IMR-90 (cell line): Measurements from ENCODE around the gene RPS6KA3. TPM values are rescaled to one million over a fixed set of nuclear protein-coding genes. Genes with fewer than 3 reads are reported as not detected.

Experiments used
- ATAC-seq: fragments of 200-7000 bp; cut with Tn5 transposase; 2 replicates; pipeline ENCODE4 v1.9.1; 2020; ENCODE audit warnings: low read depth, mild to moderate bottlenecking, moderate library complexity
- BruUV-seq: library from RNA; stranded (reverse); fragments of 400-500 nt; replicated peaks from 2 replicates; lab custom pipeline; 2021; lab: Mats Ljungman, UMichigan
- CTCF ChIA-PET: fragments of 300-600 bp; formaldehyde crosslinking; extraction: SDS; loops from one replicate; lab custom pipeline; 2021; ENCODE audit warnings: antibody characterized with exemption; lab: Yijun Ruan, JAX
- POLR2A ChIA-PET: fragments of 300-600 bp; sonication (Branson Sonifier 250); formaldehyde crosslinking; loops from one replicate; lab custom pipeline; 2022; ENCODE audit warnings: antibody characterized with exemption; ENCODE audit not compliant: unreplicated experiment; lab: Charles Lee
- DNase-seq: peaks from one replicate; pipeline ENCODE4 v3.0.0; 2013
- H2AFZ ChIP-seq: replicated peaks from 2 replicates; pipeline ENCODE3; 2013; ENCODE audit warnings: low read length, mild to moderate bottlenecking; ENCODE audit not compliant: poor library complexity
- H2AK5ac ChIP-seq: 2 replicates; pipeline ENCODE4 v1.6.1; 2013; ENCODE audit warnings: low read depth, low read length, inconsistent platforms
- H2AK9ac ChIP-seq: replicated peaks from 2 replicates; pipeline ENCODE3; 2013; ENCODE audit warnings: mild to moderate bottlenecking, low read depth, low read length, moderate library complexity; ENCODE audit not compliant: poor library complexity
- H2BK120ac ChIP-seq: 2 replicates; pipeline ENCODE4 v1.6.1; 2013; ENCODE audit warnings: low read depth, low read length, inconsistent platforms
- H2BK15ac ChIP-seq: 3 replicates; pipeline ENCODE4 v1.6.1; 2013; ENCODE audit warnings: low read depth, low read length, inconsistent platforms
- H2BK20ac ChIP-seq: 2 replicates; pipeline ENCODE4 v1.6.1; 2013; ENCODE audit warnings: low read depth, mild to moderate bottlenecking, inconsistent platforms, low read length, moderate library complexity
- H2BK5ac ChIP-seq: 2 replicates; pipeline ENCODE4 v1.6.1; 2013; ENCODE audit warnings: mild to moderate bottlenecking, low read depth, low read length, inconsistent platforms; ENCODE audit not compliant: poor library complexity, severe bottlenecking
- H3K14ac ChIP-seq: replicated peaks from 2 replicates; pipeline ENCODE4 v1.6.1; 2013; ENCODE audit warnings: low read depth, low read length, inconsistent platforms
- H3K18ac ChIP-seq: 2 replicates; pipeline ENCODE4 v1.6.1; 2013; ENCODE audit warnings: low read depth, low read length, control low read depth
- H3K23ac ChIP-seq: 2 replicates; pipeline ENCODE4 v1.6.1; 2013; ENCODE audit warnings: low read depth, low read length, inconsistent platforms
- H3K27ac ChIP-seq: 2 replicates; pipeline ENCODE4 v1.5.1; 2013; ENCODE audit warnings: mild to moderate bottlenecking, control low read depth, low read length; ENCODE audit not compliant: insufficient read depth
- H3K27me3 ChIP-seq: 2 replicates; pipeline ENCODE4 v1.6.1; 2013; ENCODE audit warnings: low read length; ENCODE audit not compliant: control insufficient read depth, insufficient read depth
- H3K36me3 ChIP-seq: 2 replicates; pipeline ENCODE4 v1.6.1; 2013; ENCODE audit warnings: low read length, mixed read lengths; ENCODE audit not compliant: control insufficient read depth, insufficient read depth
- H3K4ac ChIP-seq: 2 replicates; pipeline ENCODE4 v1.6.1; 2013; ENCODE audit warnings: low read depth, low read length, inconsistent platforms
- H3K4me1 ChIP-seq: 2 replicates; pipeline ENCODE4 v1.6.1; 2013; ENCODE audit warnings: low read length, mixed read lengths; ENCODE audit not compliant: control insufficient read depth, insufficient read depth
- H3K4me2 ChIP-seq: 2 replicates; pipeline ENCODE4 v1.6.1; 2013; ENCODE audit warnings: low read depth, mild to moderate bottlenecking, control low read depth, low read length, moderate library complexity
- H3K4me3 ChIP-seq: 2 replicates; pipeline ENCODE4 v1.5.1; 2013; ENCODE audit warnings: low read depth, mild to moderate bottlenecking, control low read depth, low read length, moderate library complexity; ENCODE audit not compliant: insufficient read depth
- H3K56ac ChIP-seq: 2 replicates; pipeline ENCODE4 v1.6.1; 2013; ENCODE audit warnings: low read length, inconsistent platforms; ENCODE audit not compliant: insufficient read depth; ENCODE audit errors: extremely low read depth
- H3K79me1 ChIP-seq, 2 experiments: 2 replicates each; pipeline ENCODE4 v1.6.1; 2013; ENCODE audit warnings: low read length in 2 of 2, inconsistent platforms in 1 of 2, low read depth in 1 of 2
- H3K9ac ChIP-seq: 2 replicates; pipeline ENCODE4 v1.6.1; 2013; ENCODE audit warnings: low read depth, low read length, control low read depth
- H3K9me1 ChIP-seq: 2 replicates; pipeline ENCODE4 v1.6.1; 2013; ENCODE audit warnings: low read length, inconsistent platforms; ENCODE audit not compliant: insufficient read depth
- H3K9me3 ChIP-seq: 2 replicates; pipeline ENCODE4 v1.6.1; 2013; ENCODE audit warnings: low read length; ENCODE audit not compliant: control insufficient read depth, insufficient read depth
- H4K20me1 ChIP-seq: 2 replicates; pipeline ENCODE4 v1.6.1; 2013; ENCODE audit warnings: low read length, inconsistent platforms; ENCODE audit not compliant: insufficient read depth
- H4K5ac ChIP-seq: 2 replicates; pipeline ENCODE4 v1.6.1; 2013; ENCODE audit warnings: mild to moderate bottlenecking, low read depth, low read length, control low read depth
- H4K8ac ChIP-seq, 2 experiments: 2 replicates each; pipeline ENCODE4 v1.6.1; 2013; ENCODE audit warnings: low read depth in 2 of 2, low read length in 2 of 2, control low read depth in 1 of 2, inconsistent platforms in 1 of 2
- H4K91ac ChIP-seq: 2 replicates; pipeline ENCODE4 v1.6.1; 2013; ENCODE audit warnings: low read depth, low read length, inconsistent platforms; ENCODE audit not compliant: insufficient read depth
- BHLHE40 ChIP-seq: fragments of 150-350 bp; IDR thresholded peaks from 2 replicates; pipeline ENCODE4 v1.6.1; 2016; ENCODE audit warnings: mild to moderate bottlenecking, low read depth, low read length
- CEBPB ChIP-seq: IDR thresholded peaks from 2 replicates; pipeline ENCODE4 v1.6.1; 2012; ENCODE audit warnings: low read depth, low read length, improper control_type of control experiment
- FOS ChIP-seq: fragments of 150-350 bp; IDR thresholded peaks from 2 replicates; pipeline ENCODE4 v1.6.1; 2016; ENCODE audit warnings: low read depth, low read length
- MAZ ChIP-seq: IDR thresholded peaks from 2 replicates; pipeline ENCODE4 v1.6.1; 2012; ENCODE audit warnings: low read depth, mild to moderate bottlenecking, low read length, improper control_type of control experiment, moderate library complexity, borderline replicate concordance
- NFE2L2 ChIP-seq: fragments of 150-350 bp; IDR thresholded peaks from 2 replicates; pipeline ENCODE4 v1.6.1; 2016; ENCODE audit warnings: low read depth, mild to moderate bottlenecking, low read length
- POLR2A ChIP-seq: IDR thresholded peaks from 2 replicates; pipeline ENCODE4 v1.6.1; 2012; ENCODE audit warnings: mild to moderate bottlenecking, low read depth, low read length
- RAD21 ChIP-seq: IDR thresholded peaks from 2 replicates; pipeline ENCODE4 v1.6.1; 2012; ENCODE audit warnings: low read length, improper control_type of control experiment
- RCOR1 ChIP-seq: IDR thresholded peaks from 2 replicates; pipeline ENCODE4 v1.6.1; 2012; ENCODE audit warnings: mild to moderate bottlenecking, low read length, improper control_type of control experiment; ENCODE audit not compliant: insufficient replicate concordance
- RFX5 ChIP-seq: IDR thresholded peaks from 2 replicates; pipeline ENCODE4 v1.8.0; 2012; ENCODE audit warnings: low read depth, mild to moderate bottlenecking, low read length, moderate library complexity
- SMC3 ChIP-seq: fragments of 150-350 bp; IDR thresholded peaks from 2 replicates; pipeline ENCODE4 v1.6.1; 2016; ENCODE audit warnings: low read depth, mild to moderate bottlenecking, antibody characterized with exemption, low read length, moderate library complexity
- WGBS, 2 experiments: methylation state at CpG; one replicate each; pipeline versions ENCODE4 v1.1.5 to v1.1.7; 2013; ENCODE audit warnings: missing lambda C conversion rate in 2 of 2; ENCODE audit not compliant: insufficient read length in 1 of 2; ENCODE audit errors: extremely low coverage in 2 of 2; 5-methylcytosine and 5-hydroxymethylcytosine counted together
- dilution Hi-C: fragments of 300-500 bp; cut with HindIII; formaldehyde crosslinking; loops from one replicate; pipeline ENCODE4 v1.14.3; 2018; ENCODE audit warnings: low sequenced_read_pairs; ENCODE audit not compliant: unreplicated experiment
- in situ Hi-C: fragments of 300-500 bp; cut with MboI; formaldehyde crosslinking; loops from 3 replicates; pipeline ENCODE4 v1.14.3; 2019; ENCODE audit warnings: low sequenced_read_pairs, inconsistent platforms, mixed read lengths
- intact Hi-C: fragments of 100-400 bp; cut with micrococcal nuclease; formaldehyde crosslinking; loops from 2 replicates; pipeline ENCODE4 v1.10.0; 2022
- polyA plus RNA-seq, 3 experiments: library from polyadenylated mRNA; depleted of rRNA; stranded (reverse); fragments of >200 nt; gene quantifications; 2 replicates each; pipeline ENCODE4 v1.2.3, GENCODE V29; 2012; ENCODE audit warnings: low replicate concordance in 1 of 3
- total RNA-seq: library from RNA; depleted of rRNA; stranded (reverse); fragments of >200 nt; gene quantifications from 2 replicates; pipeline ENCODE4 v1.2.3, GENCODE V29; 2012
- TF ChIP-seq, protein P1 (sequence below): fragments of 150-350 bp; IDR thresholded peaks from 2 replicates; pipeline ENCODE4 v1.6.1; 2016; ENCODE audit warnings: low read depth, mild to moderate bottlenecking, low read length, moderate library complexity, borderline replicate concordance
- TF ChIP-seq, protein P2 (sequence below): conservative IDR thresholded peaks from 2 replicates; pipeline ENCODE4 v1.5.1; 2012; ENCODE audit warnings: mild to moderate bottlenecking, low read depth, low read length, improper control_type of control experiment
- TF ChIP-seq, protein P3 (sequence below): fragments of 150-350 bp; IDR thresholded peaks from 2 replicates; pipeline ENCODE4 v1.6.1; 2017; ENCODE audit warnings: mild to moderate bottlenecking, antibody characterized with exemption, low read length, low read depth

Gene RPS6KA3
- total and polyA plus RNA-seq, 2 of the 4 experiments (the other 2 are of a cell fraction): 20.8 to 43.9 TPM

- Histone ChIP-seq H3K4me3 (no peak overlapping the region), H2BK5ac (no peak overlapping the region), H2AFZ (no peak overlapping the region), H3K27ac (no peak overlapping the region), H4K8ac (no peak overlapping the region), H4K20me1 (no peaks in the 10 kb centered on the region), H3K79me1 (no peaks in the 10 kb centered on the region), H2AK9ac (no peak overlapping the region), H2BK15ac (no peak overlapping the region), H3K36me3 (no peaks in the 10 kb centered on the region), H3K23ac (no peak overlapping the region), H3K4me1 (no peaks in the 10 kb centered on the region), H3K4me2 (no peak overlapping the region), H3K9me1 (no peaks in the 10 kb centered on the region), H4K91ac (no peak overlapping the region), H2BK20ac (no peak overlapping the region), H3K18ac (no peak overlapping the region), H3K9me3 (no peaks in the 10 kb centered on the region), H3K27me3 (no peaks in the 10 kb centered on the region), H3K56ac (no peak overlapping the region), H2AK5ac (no peak overlapping the region), H4K5ac (no peak overlapping the region), H3K9ac (no peak overlapping the region), H2BK120ac (no peak overlapping the region), H3K14ac (no peak overlapping the region), H3K4ac (no peak overlapping the region)
- no peak for TF ChIP-seq BHLHE40
- TF ChIP-seq, protein P1, sequence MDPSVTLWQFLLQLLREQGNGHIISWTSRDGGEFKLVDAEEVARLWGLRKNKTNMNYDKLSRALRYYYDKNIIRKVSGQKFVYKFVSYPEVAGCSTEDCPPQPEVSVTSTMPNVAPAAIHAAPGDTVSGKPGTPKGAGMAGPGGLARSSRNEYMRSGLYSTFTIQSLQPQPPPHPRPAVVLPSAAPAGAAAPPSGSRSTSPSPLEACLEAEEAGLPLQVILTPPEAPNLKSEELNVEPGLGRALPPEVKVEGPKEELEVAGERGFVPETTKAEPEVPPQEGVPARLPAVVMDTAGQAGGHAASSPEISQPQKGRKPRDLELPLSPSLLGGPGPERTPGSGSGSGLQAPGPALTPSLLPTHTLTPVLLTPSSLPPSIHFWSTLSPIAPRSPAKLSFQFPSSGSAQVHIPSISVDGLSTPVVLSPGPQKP: no peak
- TF ChIP-seq RAD21: no peak
- TF ChIP-seq NFE2L2: no peak
- no peak for TF ChIP-seq MAZ
- TF ChIP-seq CEBPB: no peak
- no peak for TF ChIP-seq FOS
- no peak for TF ChIP-seq POLR2A
- TF ChIP-seq, protein P2, sequence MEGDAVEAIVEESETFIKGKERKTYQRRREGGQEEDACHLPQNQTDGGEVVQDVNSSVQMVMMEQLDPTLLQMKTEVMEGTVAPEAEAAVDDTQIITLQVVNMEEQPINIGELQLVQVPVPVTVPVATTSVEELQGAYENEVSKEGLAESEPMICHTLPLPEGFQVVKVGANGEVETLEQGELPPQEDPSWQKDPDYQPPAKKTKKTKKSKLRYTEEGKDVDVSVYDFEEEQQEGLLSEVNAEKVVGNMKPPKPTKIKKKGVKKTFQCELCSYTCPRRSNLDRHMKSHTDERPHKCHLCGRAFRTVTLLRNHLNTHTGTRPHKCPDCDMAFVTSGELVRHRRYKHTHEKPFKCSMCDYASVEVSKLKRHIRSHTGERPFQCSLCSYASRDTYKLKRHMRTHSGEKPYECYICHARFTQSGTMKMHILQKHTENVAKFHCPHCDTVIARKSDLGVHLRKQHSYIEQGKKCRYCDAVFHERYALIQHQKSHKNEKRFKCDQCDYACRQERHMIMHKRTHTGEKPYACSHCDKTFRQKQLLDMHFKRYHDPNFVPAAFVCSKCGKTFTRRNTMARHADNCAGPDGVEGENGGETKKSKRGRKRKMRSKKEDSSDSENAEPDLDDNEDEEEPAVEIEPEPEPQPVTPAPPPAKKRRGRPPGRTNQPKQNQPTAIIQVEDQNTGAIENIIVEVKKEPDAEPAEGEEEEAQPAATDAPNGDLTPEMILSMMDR: no peak
- TF ChIP-seq SMC3: no peak
- TF ChIP-seq, protein P3, sequence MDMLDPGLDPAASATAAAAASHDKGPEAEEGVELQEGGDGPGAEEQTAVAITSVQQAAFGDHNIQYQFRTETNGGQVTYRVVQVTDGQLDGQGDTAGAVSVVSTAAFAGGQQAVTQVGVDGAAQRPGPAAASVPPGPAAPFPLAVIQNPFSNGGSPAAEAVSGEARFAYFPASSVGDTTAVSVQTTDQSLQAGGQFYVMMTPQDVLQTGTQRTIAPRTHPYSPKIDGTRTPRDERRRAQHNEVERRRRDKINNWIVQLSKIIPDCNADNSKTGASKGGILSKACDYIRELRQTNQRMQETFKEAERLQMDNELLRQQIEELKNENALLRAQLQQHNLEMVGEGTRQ: no peak
- no peak for TF ChIP-seq RFX5
- TF ChIP-seq RCOR1: no peak
- ChIA-PET POLR2A (no interaction called here), CTCF (no interaction called here)
- 88% methylated on average over 1 of the region's 1 CpG; no CpG with 5 or more reads in 1 of the 2 experiments for WGBS, 2 experiments
- DNase-seq (no peak), ATAC-seq (no peak)
- dilution Hi-C loops: no loop called here
- in situ Hi-C loops: no loop called here
- BruUV-seq: no TSS peak
- intact Hi-C loops: no loop called here
These were observed 18.3 kb upstream of the RPS6KA3 start for GRCh38 chrX:20284992-20285391.
